Omental fat pad (tissue), 4 donors: Measurements from ENCODE around the gene STX3. TPM values are rescaled to one million over a fixed set of nuclear protein-coding genes. Genes with fewer than 3 reads are reported as not detected.
A peak's percentile ranks its signal among the peaks of the same experiment; 100 is the strongest.

Experiments used
- ATAC-seq: fragments of 150-250 bp; one replicate; pipeline ENCODE4 v1.9.1; 2016; ENCODE audit warnings: mild to moderate bottlenecking, moderate library complexity; ENCODE audit not compliant: low FRiP score
- DNase-seq: peaks from one replicate; pipeline ENCODE4 v3.0.0-alpha.2; 2019; ENCODE audit warnings: low spot score
- total RNA-seq, 4 donors: library from RNA; depleted of rRNA; stranded (reverse); fragments of >200 nt; gene quantifications; one replicate each; pipeline ENCODE4 v1.1.0, GENCODE V29; 2016
- TF ChIP-seq, protein P1 (sequence below), 3 donors: fragments of 450-650 bp; IDR thresholded peaks; one replicate each; pipeline ENCODE4 v1.5.1; 2016 to 2017; ENCODE audit warnings: antibody characterized with exemption in 3 of 3, mild to moderate bottlenecking in 3 of 3, moderate library complexity in 2 of 3

STX3 gene
- total RNA-seq, 4 donors from 2014 or later = 19.9 to 37.4 (median 31.9) TPM

DNA sequence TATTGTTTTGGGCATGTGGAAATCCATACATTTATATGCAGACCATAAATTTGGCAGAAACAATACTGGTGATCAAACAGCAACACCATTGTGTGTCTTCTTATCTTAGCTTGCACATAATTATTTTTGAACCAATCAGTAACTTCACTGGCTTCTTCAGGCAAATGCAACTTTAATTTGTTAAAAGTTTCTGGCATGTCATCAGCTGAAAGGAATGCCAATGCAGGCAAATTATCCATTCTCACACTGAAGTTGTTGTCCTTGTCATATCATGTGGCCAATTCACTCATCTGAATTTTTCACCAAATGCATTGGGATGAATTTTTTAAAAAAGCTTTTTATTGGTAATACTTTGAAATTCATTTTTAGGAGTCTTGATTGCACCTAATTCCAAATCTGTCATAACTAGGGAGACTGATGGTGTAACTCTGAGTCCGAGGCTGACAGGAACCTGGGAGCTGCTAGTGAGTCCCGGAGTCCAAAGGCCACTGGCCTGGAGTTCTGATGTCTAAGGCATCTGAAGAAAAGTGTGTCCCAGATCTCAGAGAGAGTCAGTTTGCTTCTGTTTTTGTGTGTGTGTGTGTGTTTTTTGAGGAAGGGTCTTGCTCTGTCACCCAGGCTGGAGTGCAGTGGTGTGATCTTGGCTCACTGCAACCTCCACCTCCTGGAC lies 24.1 kb upstream of the STX3 start:
- TF ChIP-seq, protein P1, sequence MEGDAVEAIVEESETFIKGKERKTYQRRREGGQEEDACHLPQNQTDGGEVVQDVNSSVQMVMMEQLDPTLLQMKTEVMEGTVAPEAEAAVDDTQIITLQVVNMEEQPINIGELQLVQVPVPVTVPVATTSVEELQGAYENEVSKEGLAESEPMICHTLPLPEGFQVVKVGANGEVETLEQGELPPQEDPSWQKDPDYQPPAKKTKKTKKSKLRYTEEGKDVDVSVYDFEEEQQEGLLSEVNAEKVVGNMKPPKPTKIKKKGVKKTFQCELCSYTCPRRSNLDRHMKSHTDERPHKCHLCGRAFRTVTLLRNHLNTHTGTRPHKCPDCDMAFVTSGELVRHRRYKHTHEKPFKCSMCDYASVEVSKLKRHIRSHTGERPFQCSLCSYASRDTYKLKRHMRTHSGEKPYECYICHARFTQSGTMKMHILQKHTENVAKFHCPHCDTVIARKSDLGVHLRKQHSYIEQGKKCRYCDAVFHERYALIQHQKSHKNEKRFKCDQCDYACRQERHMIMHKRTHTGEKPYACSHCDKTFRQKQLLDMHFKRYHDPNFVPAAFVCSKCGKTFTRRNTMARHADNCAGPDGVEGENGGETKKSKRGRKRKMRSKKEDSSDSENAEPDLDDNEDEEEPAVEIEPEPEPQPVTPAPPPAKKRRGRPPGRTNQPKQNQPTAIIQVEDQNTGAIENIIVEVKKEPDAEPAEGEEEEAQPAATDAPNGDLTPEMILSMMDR (IDR thresholded peaks at IDR 0.05) = no peak
- DNase-seq (no peak), ATAC-seq (no peak)

DNA sequence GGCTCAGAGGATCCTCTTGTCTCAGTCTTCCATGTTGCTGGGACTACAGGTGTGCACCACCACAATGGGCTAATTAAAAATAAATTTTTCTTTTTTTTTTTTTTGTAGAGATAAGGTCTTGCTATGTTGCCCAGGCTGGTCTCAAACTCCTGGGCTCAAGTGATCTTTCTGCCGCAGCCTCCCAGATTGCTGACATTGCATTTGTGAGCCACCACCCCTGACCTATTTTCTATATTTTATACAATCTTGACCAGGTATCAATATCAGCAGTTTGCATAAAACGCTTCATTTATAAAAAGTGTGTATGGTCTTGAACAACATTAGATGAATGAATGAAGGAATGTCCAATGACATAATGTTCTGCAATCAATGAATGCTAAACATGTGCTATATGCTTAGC lies 9.1 kb upstream of the STX3 start:
- TF ChIP-seq, protein P1 (IDR thresholded peaks at IDR 0.05) = no peak
- ATAC-seq = no peak
- no peak for DNase-seq

DNA sequence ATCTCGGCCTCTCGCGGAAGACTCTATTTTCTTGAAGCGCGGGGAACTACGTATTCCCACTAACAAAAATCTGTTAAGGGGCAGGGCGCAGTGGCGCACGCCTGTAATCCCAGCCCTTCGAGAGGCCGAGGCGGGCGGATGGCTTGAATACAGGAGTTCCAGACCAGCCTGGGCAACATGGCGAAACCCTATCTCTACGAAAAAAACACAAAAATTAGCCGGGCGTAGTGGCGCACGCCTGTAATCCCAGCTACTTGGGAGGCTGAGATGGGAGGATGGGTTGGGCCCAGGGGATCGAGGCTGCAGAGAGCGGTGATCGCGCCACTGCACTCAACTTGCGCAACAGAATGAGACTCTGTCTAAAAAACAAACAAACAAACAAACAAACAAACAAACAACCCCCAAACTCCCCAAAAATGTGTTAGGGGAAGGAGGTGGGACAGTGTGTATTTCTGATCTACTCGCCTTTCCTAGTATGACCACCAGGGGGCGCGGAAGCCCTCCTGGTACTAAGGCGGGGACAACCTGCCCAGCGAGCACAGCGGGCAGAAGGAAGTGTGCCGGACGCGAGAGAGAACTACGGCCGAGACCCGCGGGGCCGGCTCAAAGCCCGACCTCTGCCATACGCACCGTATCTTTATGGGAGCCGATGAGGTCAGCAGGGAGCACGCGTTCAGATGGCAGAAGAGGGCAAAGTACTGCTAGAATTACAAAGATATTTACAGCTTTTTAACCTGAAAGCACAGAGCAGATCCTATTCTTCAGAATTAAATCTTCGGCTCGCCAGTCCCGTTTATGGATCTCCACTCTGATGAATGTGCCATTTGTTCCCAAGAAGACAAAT lies 1.3 kb upstream of the STX3 start:
- TF ChIP-seq, protein P1 (IDR thresholded peaks at IDR 0.05) = peak in 2 of 3 donors; percentile 28 to 52
- DNase-seq (peak; percentile 81), ATAC-seq (peak; percentile 69)

DNA sequence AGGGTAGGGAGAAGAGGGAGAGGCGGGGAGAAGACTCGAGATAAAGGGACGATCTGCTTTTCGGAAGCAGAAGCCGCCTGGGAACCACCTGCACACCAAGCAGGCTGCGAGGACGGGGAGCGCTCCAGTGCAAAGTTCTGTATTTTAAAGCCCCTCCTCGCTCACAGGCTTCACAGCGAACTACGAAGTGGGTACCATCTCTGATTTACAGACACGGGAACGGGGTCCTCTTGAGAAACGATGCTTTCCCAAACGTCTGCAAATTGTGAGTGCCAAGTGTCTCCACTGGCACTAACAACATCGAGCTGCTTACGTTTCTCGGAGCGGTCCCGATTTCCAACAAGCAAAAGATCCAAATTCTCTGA lies 700 bp upstream of the STX3 start:
- ATAC-seq (no peak), DNase-seq (no peak)

DNA sequence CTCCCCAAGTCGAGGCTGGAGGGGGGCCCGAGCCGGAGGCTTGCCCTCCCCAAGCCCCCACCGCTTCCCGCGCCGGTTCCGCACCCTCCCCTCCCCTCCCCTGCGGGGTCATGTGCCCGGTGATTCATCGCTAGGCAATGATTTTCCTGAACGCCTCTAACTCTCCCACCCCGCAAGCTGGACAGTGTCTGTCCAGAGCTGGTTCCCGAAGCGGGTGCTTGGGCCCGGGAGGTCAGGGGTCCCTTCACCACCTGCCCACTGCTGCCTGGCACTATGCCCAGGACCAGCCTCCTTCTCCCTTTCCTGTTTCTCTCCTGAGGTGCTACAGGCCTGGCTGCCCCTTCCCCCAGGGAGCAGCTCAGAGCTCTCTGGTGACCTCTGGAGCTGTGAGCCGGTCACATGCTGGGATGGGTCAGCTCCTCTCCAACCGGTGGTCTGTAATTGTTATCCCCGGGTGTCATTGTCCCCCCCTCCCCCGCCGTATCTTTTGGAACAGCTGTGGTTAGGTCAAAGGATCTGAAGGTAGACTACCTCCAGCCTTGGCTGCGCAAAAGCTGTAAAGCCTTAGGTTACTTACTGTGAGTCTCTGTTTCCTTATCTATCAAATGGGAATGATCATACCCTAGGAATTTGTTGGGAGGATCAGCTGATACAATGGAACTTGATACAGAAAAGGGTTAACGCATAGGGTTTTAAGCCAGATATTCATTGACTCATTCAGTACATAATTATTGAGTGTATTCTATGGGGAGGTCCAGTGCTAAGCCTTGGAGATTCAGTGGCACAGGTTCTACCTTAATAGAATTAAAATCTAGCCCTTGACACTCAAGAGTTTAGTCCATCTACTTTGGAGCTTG lies 753 bp downstream of the STX3 start:
- peak; percentile 78 for DNase-seq
- ATAC-seq = peak; percentile 84
- TF ChIP-seq, protein P1 (IDR thresholded peaks at IDR 0.05) = no peak

More for the DNA sequence above, 700 bp upstream of the STX3 start:
- TF ChIP-seq, protein P1 (IDR thresholded peaks at IDR 0.05) = no peak

DNA sequence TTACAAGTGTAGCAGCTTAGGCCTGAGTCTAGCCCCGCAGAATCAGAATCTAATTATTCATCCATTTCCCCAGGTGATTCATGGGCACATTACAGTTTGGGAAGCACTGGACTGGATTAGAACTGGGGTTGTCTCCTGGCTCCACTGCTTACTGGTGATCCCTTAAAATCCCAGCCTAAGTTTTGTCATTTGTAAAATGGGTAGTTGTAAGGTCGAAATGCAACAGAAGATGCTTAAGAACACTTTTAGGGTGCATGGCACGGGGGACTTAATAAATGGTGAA lies 1.3 kb downstream of the STX3 start:
- TF ChIP-seq, protein P1 (IDR thresholded peaks at IDR 0.05) = no peak
- no peak for DNase-seq
- ATAC-seq = peak; percentile 38
